CD4-positive, alpha-beta memory T cell (primary cell): ENCODE results near the gene TMPRSS5. TPM values are rescaled to one million over a fixed set of nuclear protein-coding genes. Genes with fewer than 3 reads are reported as not detected.

Source experiments
- CTCF ChIA-PET: fragments of 350-600 bp; sonication (Branson Sonifier 250); formaldehyde crosslinking; loops from one replicate; lab custom pipeline; 2021; ENCODE audit warnings: inconsistent platforms; ENCODE audit not compliant: partially characterized antibody; lab: Charles Lee
- POLR2A ChIA-PET: fragments of 350-600 bp; sonication (Branson Sonifier 250); formaldehyde crosslinking; loops from one replicate; lab custom pipeline; 2021; ENCODE audit not compliant: partially characterized antibody; lab: Charles Lee
- DNase-seq, 5 donors: peaks; one replicate each; pipeline versions ENCODE4 v3.0.0 to v3.0.0-alpha.2; 2020 to 2022; ENCODE audit warnings: mixed read lengths in 1 of 5
- H3K27ac ChIP-seq: one replicate; pipeline ENCODE4 v1.7.0; 2013; ENCODE audit warnings: low read depth, low read length
- H3K27me3 ChIP-seq: 2 replicates; pipeline ENCODE4 v1.7.0; 2013; ENCODE audit warnings: mild to moderate bottlenecking, low read length, moderate library complexity; ENCODE audit not compliant: insufficient read depth
- H3K36me3 ChIP-seq: 2 replicates; pipeline ENCODE4 v1.7.0; 2013; ENCODE audit warnings: mild to moderate bottlenecking, low read length, moderate library complexity; ENCODE audit not compliant: insufficient read depth
- H3K4me1 ChIP-seq: 2 replicates; pipeline ENCODE4 v1.7.0; 2013; ENCODE audit warnings: mild to moderate bottlenecking, low read length, moderate library complexity; ENCODE audit not compliant: insufficient read depth
- H3K4me3 ChIP-seq, 2 donors: one replicate each; pipeline ENCODE4 v1.7.0; 2013; ENCODE audit warnings: low read length in 2 of 2, mild to moderate bottlenecking in 1 of 2
- H3K9me3 ChIP-seq, 2 donors: one replicate each; pipeline ENCODE4 v1.7.0; 2013; ENCODE audit warnings: low read length in 2 of 2, control low read depth in 1 of 2; ENCODE audit not compliant: control insufficient read depth in 1 of 2
- H3K27ac Mint-ChIP-seq, 7 donors: one replicate each; pipeline ENCODE4 v1.8.0; 2020 to 2021; ENCODE audit warnings: mixed read lengths in 7 of 7, mild to moderate bottlenecking in 6 of 7, inconsistent platforms in 3 of 7, moderate library complexity in 3 of 7
- H3K27me3 Mint-ChIP-seq, 2 donors: one replicate each; pipeline ENCODE4 v1.8.0; 2020 to 2021; ENCODE audit warnings: mixed read lengths in 2 of 2
- H3K36me3 Mint-ChIP-seq, 2 donors: one replicate each; pipeline ENCODE4 v1.8.0; 2020 to 2021; ENCODE audit warnings: mixed read lengths in 2 of 2, inconsistent platforms in 1 of 2, mild to moderate bottlenecking in 1 of 2
- H3K4me1 Mint-ChIP-seq, 4 donors: one replicate each; pipeline ENCODE4 v1.8.0; 2020 to 2021; ENCODE audit warnings: mixed read lengths in 4 of 4, mild to moderate bottlenecking in 1 of 4
- H3K4me3 Mint-ChIP-seq, 8 donors: one replicate each; pipeline ENCODE4 v1.8.0; 2020 to 2021; ENCODE audit warnings: mixed read lengths in 8 of 8, mild to moderate bottlenecking in 7 of 8, moderate library complexity in 6 of 8, inconsistent platforms in 3 of 8
- H3K9me3 Mint-ChIP-seq, 8 donors: one replicate each; pipeline ENCODE4 v1.8.0; 2020 to 2021; ENCODE audit warnings: mixed read lengths in 8 of 8, mild to moderate bottlenecking in 5 of 8, inconsistent platforms in 3 of 8, moderate library complexity in 1 of 8
- intact Hi-C: fragments of 100-400 bp; cut with micrococcal nuclease; formaldehyde crosslinking; loops from one replicate; pipeline ENCODE4 v1.15.1; 2023
- polyA plus RNA-seq, 2 donors: library from polyadenylated mRNA; unstranded; fragments of 300-500 nt; fragmentation: Illumina TruSeq; gene quantifications; one replicate each; pipeline ENCODE4 v1.2.3, GENCODE V29; 2021
- total RNA-seq, 2 experiments: library from RNA; stranded (reverse); gene quantifications; one replicate each; pipeline ENCODE4 v1.2.3, GENCODE V29; 2021

TMPRSS5 gene
- total and polyA plus RNA-seq, 4 experiments from 2014 or later, result 0.64 to 1.5 TPM; not detected in 2

- no peak overlapping the region for H3K4me3 Mint-ChIP-seq
- peaks cover 0 to 14% (median 3%) of the 10 kb centered on the region in 8 donors for H3K9me3 Mint-ChIP-seq
- H3K27ac Mint-ChIP-seq, result no peak overlapping the region
- intact Hi-C loops, result no loop called here
- Histone ChIP-seq H3K27ac (no peak overlapping the region), H3K27me3 (no peaks in the 10 kb centered on the region), H3K9me3 (no peaks in the 10 kb centered on the region), H3K4me1 (no peaks in the 10 kb centered on the region), H3K36me3 (no peaks in the 10 kb centered on the region), H3K4me3 (no peak overlapping the region)
- no peak for DNase-seq
- ChIA-PET POLR2A (no interaction called here), CTCF (no interaction called here)
- no peaks in the 10 kb centered on the region for H3K36me3 Mint-ChIP-seq
- peaks cover 3 to 11% of the 10 kb centered on the region in 2 donors for H3K27me3 Mint-ChIP-seq
- no peaks in the 10 kb centered on the region for H3K4me1 Mint-ChIP-seq
Observed at GRCh38 chr11:113649311-113649710, 56.8 kb downstream of the TMPRSS5 start.

- Mint-ChIP-seq H3K36me3 (no peaks in the 10 kb centered on the region), H3K27ac (no peak overlapping the region), H3K4me3 (no peak overlapping the region), H3K27me3 (peaks cover 5 to 7% of the 10 kb centered on the region in 2 donors), H3K4me1 (no peaks in the 10 kb centered on the region), H3K9me3 (peaks cover 0 to 12% (median under 1%) of the 10 kb centered on the region in 8 donors)
- Histone ChIP-seq H3K9me3 (no peaks in the 10 kb centered on the region), H3K27ac (no peak overlapping the region), H3K4me1 (no peaks in the 10 kb centered on the region), H3K27me3 (no peaks in the 10 kb centered on the region), H3K36me3 (no peaks in the 10 kb centered on the region), H3K4me3 (no peak overlapping the region)
- CTCF ChIA-PET, result no interaction called here
- no peak for DNase-seq
- POLR2A ChIA-PET, result no interaction called here
- intact Hi-C loops, result no loop called here
Observed at GRCh38 chr11:113647856-113648255, 58.3 kb downstream of the TMPRSS5 start.

GRCh38 chr11:113647108-113647507, 59.0 kb downstream of the TMPRSS5 start:
- CTCF ChIA-PET, result no interaction called here
- intact Hi-C loops, result no loop called here

GRCh38 chr11:113645593-113646349, 60.3 kb downstream of the TMPRSS5 start:
- Mint-ChIP-seq H3K4me3 (no peak overlapping the region), H3K9me3 (peaks cover 0 to 12% (median 0%) of the 10 kb centered on the region in 8 donors), H3K27ac (no peak overlapping the region), H3K4me1 (no peaks in the 10 kb centered on the region), H3K27me3 (peaks cover 5 to 16% of the 10 kb centered on the region in 2 donors), H3K36me3 (no peaks in the 10 kb centered on the region)
- Histone ChIP-seq H3K9me3 (no peaks in the 10 kb centered on the region), H3K36me3 (no peaks in the 10 kb centered on the region), H3K4me3 (no peak overlapping the region), H3K27ac (no peak overlapping the region), H3K4me1 (no peaks in the 10 kb centered on the region), H3K27me3 (no peaks in the 10 kb centered on the region)
- POLR2A ChIA-PET, result no interaction called here
- no peak for DNase-seq
- CTCF ChIA-PET, result no interaction called here
- intact Hi-C loops, result no loop called here

More at GRCh38 chr11:113647108-113647507, 59.0 kb downstream of the TMPRSS5 start:
- H3K9me3 ChIP-seq, result no peaks in the 10 kb centered on the region
- no peak overlapping the region for H3K4me3 Mint-ChIP-seq
- H3K27ac ChIP-seq, result no peak overlapping the region
- peaks cover 5 to 8% of the 10 kb centered on the region in 2 donors for H3K27me3 Mint-ChIP-seq
- no peak overlapping the region for H3K4me3 ChIP-seq
- no peaks in the 10 kb centered on the region for H3K36me3 ChIP-seq
- DNase-seq, result no peak
- H3K4me1 ChIP-seq, result no peaks in the 10 kb centered on the region
- H3K27me3 ChIP-seq, result no peaks in the 10 kb centered on the region
- no peaks in the 10 kb centered on the region for H3K4me1 Mint-ChIP-seq
- no peak overlapping the region for H3K27ac Mint-ChIP-seq
- H3K9me3 Mint-ChIP-seq, result peaks cover 0 to 12% (median 0%) of the 10 kb centered on the region in 8 donors
- POLR2A ChIA-PET, result no interaction called here
- H3K36me3 Mint-ChIP-seq, result no peaks in the 10 kb centered on the region

- ChIA-PET POLR2A (no interaction called here), CTCF (no interaction called here)
- intact Hi-C loops, result no loop called here
- no peak for DNase-seq
- no peaks in the 10 kb centered on the region for H3K9me3 ChIP-seq
- H3K4me1 ChIP-seq, result no peaks in the 10 kb centered on the region
- H3K27ac Mint-ChIP-seq, result no peak overlapping the region
- H3K27me3 ChIP-seq, result no peaks in the 10 kb centered on the region
- H3K4me3 ChIP-seq, result no peak overlapping the region
- peaks cover 5 to 16% of the 10 kb centered on the region in 2 donors for H3K27me3 Mint-ChIP-seq
- H3K4me1 Mint-ChIP-seq, result no peaks in the 10 kb centered on the region
- H3K27ac ChIP-seq, result no peak overlapping the region
- H3K4me3 Mint-ChIP-seq, result no peak overlapping the region
- no peaks in the 10 kb centered on the region for H3K36me3 Mint-ChIP-seq
- no peaks in the 10 kb centered on the region for H3K36me3 ChIP-seq
- H3K9me3 Mint-ChIP-seq, result peaks cover 0 to 6% (median 0%) of the 10 kb centered on the region in 8 donors
Observed at GRCh38 chr11:113644605-113645004, 61.5 kb downstream of the TMPRSS5 start.

GRCh38 chr11:113643701-113644100, 62.4 kb downstream of the TMPRSS5 start:
- Mint-ChIP-seq H3K36me3 (no peaks in the 10 kb centered on the region), H3K9me3 (peaks cover 0 to 6% (median 0%) of the 10 kb centered on the region in 8 donors), H3K27ac (no peak overlapping the region), H3K4me1 (no peaks in the 10 kb centered on the region), H3K27me3 (peaks cover 5 to 23% of the 10 kb centered on the region in 2 donors), H3K4me3 (no peak overlapping the region)
- Histone ChIP-seq H3K36me3 (no peaks in the 10 kb centered on the region), H3K27ac (no peak overlapping the region), H3K4me1 (no peaks in the 10 kb centered on the region), H3K4me3 (no peak overlapping the region), H3K9me3 (no peaks in the 10 kb centered on the region), H3K27me3 (no peaks in the 10 kb centered on the region)
- intact Hi-C loops, result no loop called here
- ChIA-PET CTCF (no interaction called here), POLR2A (no interaction called here)
- no peak for DNase-seq

- H3K4me3 Mint-ChIP-seq, result no peak overlapping the region
- no peak overlapping the region for H3K27ac ChIP-seq
- no peak overlapping the region for H3K4me3 ChIP-seq
- no peaks in the 10 kb centered on the region for H3K4me1 ChIP-seq
- ChIA-PET POLR2A (no interaction called here), CTCF (no interaction called here)
- H3K4me1 Mint-ChIP-seq, result no peaks in the 10 kb centered on the region
- intact Hi-C loops, result no loop called here
- DNase-seq, result no peak
- no peak overlapping the region for H3K27ac Mint-ChIP-seq
- no peaks in the 10 kb centered on the region for H3K9me3 ChIP-seq
- no peaks in the 10 kb centered on the region for H3K27me3 ChIP-seq
- no peaks in the 10 kb centered on the region for H3K36me3 ChIP-seq
- no peaks in the 10 kb centered on the region for H3K36me3 Mint-ChIP-seq
- peaks cover 0 to 6% (median 0%) of the 10 kb centered on the region in 8 donors for H3K9me3 Mint-ChIP-seq
- H3K27me3 Mint-ChIP-seq, result peaks cover 5 to 23% of the 10 kb centered on the region in 2 donors
Observed at GRCh38 chr11:113643006-113643585, 63.0 kb downstream of the TMPRSS5 start.
